Right hindlimb (tissue), 1 donor: ENCODE results near the gene PFN1.
"Not testable (repeated sequence)": the region's sequence is repeated elsewhere in the genome, so short reads cannot be mapped to it uniquely, and the experiment has no call there.

Experiments used
- DNase-seq: peaks from one replicate; pipeline ENCODE4 v3.0.0-alpha.2; 2018

The PFN1 gene

DNA sequence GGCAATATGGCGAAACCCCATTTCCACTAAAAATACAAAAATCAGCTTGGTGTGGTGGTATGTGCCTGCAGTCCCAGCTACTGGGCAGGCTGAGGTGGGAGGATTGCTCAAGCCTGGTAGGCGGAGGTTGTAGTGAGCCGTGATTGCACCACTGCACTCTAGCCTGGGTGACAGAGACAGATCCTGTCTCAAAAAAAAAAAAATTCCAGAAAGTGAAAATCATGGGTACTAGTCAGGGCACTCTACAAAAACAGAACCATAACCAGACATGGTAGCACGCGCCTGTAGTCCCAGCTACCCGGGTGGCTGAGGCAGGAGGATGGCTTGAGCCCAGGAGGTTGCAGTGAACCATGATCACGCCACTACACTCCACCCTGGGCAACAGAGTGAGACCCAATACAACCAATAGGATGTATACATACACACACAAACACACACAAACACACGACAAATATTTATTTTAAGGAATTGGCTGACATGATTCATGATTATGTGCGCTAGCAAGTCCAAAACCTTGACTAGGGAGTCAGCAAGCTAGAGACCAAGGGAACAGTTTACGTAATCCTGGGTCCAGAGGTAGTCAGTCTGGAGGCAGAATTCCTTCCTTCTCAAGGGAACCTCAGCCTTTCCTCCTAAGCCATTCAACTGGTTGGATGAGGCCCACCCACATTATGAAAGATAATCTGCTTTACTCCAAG is 27.8 kb downstream of the PFN1 start:
- no peak for DNase-seq

DNA sequence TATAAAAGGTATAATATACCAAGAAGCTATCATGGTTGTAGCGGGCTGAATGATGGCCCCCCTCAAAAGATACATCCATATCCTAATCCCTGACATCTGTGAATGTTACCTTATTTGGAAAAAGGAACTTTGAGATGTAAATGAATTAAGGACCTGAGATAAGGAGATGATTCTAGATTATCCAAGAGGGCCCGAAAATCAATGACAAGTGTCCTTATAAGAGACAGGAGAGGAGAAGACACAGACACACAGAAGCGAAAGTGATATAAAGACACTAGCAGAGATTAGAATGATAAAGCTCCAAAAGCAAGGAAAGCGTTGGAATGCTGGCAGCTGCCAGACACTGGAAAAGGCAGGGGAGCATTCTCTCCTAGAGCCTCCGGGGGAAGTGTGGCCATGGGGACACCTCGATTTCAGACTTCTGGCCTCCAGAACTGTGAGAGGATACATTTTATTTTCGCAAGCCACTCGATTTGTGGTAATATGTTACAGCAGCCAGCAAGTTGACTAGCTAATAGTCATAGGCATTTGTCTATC is 28.8 kb downstream of the PFN1 start:
- no peak for DNase-seq

DNA sequence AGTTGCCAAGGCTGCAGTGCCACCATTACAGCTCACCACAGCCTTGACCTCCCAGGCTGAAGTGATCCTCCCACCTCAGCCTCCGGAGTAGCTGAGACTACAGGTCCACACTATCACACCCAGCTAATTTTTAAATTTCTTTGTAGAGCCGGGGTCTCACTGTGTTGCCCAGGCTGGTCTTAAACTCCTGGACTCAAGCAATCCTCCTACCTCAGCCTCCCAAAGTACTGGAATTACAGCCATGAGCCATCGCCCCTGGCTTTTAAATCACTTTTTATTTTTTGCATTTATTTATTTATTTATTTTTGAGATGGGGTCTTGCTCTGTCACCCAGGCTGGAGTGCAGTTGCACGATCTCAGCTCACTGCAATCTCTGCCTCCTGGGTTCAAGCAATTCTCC is 33.8 kb downstream of the PFN1 start:
- not testable (repeated sequence) for DNase-seq

DNA sequence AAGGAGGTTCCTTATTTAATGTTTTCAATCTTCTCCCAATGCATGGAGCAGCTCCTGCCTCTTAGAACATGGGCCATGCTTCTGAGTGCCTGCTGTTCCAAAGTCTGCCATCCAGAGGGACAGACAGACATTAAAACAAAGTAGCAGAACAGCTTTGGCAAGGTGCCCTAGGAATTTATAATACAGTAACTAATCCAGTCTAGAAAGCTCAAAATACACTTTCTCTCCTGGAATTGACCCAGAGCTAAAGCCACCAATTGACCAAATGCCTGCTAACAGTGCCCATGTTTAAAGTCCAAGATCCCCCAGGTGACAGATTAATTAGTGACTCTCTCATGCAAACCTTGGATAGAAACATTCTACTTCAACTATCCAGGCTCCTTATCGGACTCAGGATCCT is 34.3 kb downstream of the PFN1 start:
- DNase-seq = no peak

- DNase-seq = peak; percentile 96
Observed at GRCh38 chr17:4908711-4909496, 39.4 kb downstream of the PFN1 start.

- no peak for DNase-seq
Observed at GRCh38 chr17:4908301-4908700, 40.0 kb downstream of the PFN1 start.

DNA sequence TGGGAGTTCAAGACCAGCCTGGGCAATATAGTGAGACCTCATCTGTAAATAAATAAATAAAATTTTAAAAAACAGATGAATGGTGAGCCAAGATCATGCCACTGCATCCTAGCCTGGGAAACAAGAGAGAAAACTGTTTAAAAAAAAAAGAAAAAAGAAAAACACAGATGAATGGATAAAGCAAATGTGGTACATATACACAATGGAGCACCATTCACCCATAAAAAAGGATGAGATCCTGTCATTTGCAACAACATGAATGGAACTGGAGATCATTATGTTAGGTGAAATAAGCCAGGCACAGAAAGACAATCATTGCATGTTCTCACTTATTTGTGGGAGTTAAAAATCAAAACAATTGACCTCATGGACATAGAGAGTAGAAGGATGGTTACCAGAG is 41.7 kb downstream of the PFN1 start:
- not testable (repeated sequence) for DNase-seq

- peak; percentile 79 for DNase-seq
Observed at GRCh38 chr17:4903051-4903818, 45.1 kb downstream of the PFN1 start, which contains the start of gene CHRNE. Gene CHRNE (minus strand): TSS chr17:4903098. CDS start chr17:4903063, 35 bp downstream.

- DNase-seq = no peak
Observed at GRCh38 chr17:4902540-4902939, 45.8 kb downstream of the PFN1 start.

- DNase-seq = peak; percentile 88
Observed at GRCh38 chr17:4901648-4902344, 46.5 kb downstream of the PFN1 start.

DNA sequence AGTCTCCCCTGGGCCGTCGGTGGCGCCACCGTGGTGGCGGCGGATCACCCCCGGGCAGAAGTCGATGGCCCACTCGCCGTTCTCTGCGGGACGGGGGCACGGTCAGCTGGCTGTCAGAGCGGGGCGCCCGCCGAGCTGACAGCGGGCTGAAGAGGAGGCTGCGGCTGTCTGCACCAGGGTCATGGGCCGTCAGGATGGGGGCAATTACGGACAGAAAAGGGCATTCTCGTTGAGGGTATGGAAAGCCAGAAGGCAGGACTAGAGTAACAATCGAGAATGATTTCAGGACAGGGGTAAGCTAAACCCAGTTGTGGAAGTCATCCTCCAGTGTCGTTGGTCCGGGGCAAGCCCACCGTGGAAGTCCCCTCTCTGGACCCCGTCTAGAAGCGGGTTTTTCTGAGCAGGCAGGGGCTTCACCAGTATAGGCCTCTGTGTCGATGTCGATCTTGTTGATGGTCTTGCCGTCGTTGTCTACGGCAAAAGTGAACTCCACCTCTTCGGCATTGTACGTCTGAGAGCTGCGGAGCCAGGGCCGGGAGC is 47.2 kb downstream of the PFN1 start:
- DNase-seq = no peak

GRCh38 chr17:4900231-4901107 is 47.9 kb downstream of the PFN1 start:
- DNase-seq = peak; percentile 77

DNA sequence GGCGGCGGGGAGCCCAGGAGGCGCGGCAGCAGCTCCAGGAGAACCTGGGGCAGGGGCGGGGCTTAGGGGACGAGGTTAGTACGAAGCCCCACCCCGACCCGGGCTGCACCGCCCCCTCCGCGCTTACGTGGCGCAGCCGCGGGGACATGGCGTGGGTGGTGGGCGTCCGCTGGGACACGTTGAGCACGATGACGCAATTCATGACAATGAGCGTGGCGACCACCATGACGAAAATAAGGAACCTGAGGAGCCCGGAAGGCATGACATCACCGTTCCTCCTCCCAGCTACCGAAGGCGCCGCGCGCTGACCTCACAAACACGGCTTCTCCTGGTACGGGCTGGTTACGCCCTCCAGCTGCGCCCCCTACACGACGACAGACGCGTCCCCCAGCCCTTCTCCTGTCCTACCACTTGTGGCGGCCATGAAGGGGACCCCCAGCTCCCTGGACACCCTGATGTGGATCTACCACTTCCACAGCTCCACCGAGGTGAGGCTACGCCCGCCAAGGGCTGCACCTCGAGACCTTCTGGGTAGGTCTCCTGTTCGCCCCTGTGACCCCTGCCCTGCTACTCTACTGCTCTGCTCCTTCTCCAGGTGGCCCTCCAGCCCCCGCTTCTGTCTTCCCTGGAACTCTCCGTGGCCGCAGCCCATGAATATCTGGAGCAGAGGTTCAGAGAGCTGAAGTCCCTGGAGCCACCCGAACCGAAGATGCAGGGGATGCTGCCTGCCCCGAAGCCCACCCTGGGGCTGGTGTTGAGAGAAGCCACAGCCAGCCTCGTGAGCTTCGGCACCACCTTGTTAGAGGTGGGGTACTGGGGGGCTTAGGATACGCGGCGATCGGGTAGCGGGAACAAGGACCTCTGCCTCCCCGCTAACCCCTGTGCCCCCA is 48.7 kb downstream of the PFN1 start, which contains the start of gene C17orf107:
Gene C17orf107 (plus strand): TSS at position 196 of the 890 bp plus-strand sequence. CDS start 227 bp downstream, at position 423.
- DNase-seq = peak; percentile 88

GRCh38 chr17:4898927-4899326 is 49.4 kb downstream of the PFN1 start:
- no peak for DNase-seq

DNA sequence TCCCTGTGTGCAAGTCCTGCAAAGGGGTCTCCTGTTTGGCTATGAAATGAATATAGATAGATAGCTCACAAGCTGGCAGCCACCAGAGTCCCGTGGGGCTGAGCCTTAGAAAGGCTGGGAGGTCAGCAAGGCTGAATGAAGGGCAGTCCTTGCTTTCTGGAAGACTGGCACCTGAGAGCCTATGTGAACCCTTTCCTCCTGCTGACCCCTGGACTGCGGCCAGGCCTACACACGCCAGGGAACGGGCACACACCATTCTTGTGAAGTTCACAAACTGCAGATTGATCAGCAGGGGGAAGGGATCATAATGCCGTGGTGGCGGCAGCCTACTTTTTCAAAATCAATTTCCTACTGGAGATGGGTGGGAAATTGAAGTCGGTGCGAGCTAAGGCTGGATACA is 50.0 kb downstream of the PFN1 start:
- DNase-seq = no peak

- no peak for DNase-seq
Observed at GRCh38 chr17:4897785-4898184, 50.5 kb downstream of the PFN1 start.

GRCh38 chr17:4897198-4897687 is 51.1 kb downstream of the PFN1 start:
- DNase-seq = no peak

- no peak for DNase-seq
Observed at GRCh38 chr17:4896332-4897197, 51.8 kb downstream of the PFN1 start.
